ENCODE results near the gene FRMD1.

GRCh38 chr6:168078175-168078942, 653 bp downstream of the FRMD1 start:
- TF ChIP-seq CTCF (IDR thresholded peaks at IDR 0.05) (no peak), POLR2A (IDR thresholded peaks at IDR 0.05) (no peak)

All from right lobe of liver (tissue), 4 donors.